GM12891 (cell line): Measurements from ENCODE around the gene SBK2. TPM values are rescaled to one million over a fixed set of nuclear protein-coding genes. Genes with fewer than 3 reads are reported as not detected.
"Not testable (repeated sequence)": the region's sequence is repeated elsewhere in the genome, so short reads cannot be mapped to it uniquely, and the experiment has no call there.

Source experiments
- DNase-seq: peaks from one replicate; pipeline ENCODE4 v3.0.0; 2011; ENCODE audit warnings: low spot score; ENCODE audit not compliant: insufficient read length
- FAIRE-seq: peaks from 2 replicates; lab custom pipeline; 2011; peaks lifted over from hg19 to GRCh38; lab: Jason Lieb, UNC
- PAX5 ChIP-seq: IDR thresholded peaks from 2 replicates; pipeline ENCODE4 v1.6.1; 2011; ENCODE audit warnings: low read length, moderate library complexity, mild to moderate bottlenecking; ENCODE audit not compliant: insufficient read depth, severe bottlenecking
- POLR2A ChIP-seq: IDR thresholded peaks from 2 replicates; pipeline ENCODE4 v1.6.1; 2011; ENCODE audit warnings: low read depth, low read length, control low read depth
- POLR2AphosphoS5 ChIP-seq: IDR thresholded peaks from 2 replicates; pipeline ENCODE4 v1.6.1; 2011; ENCODE audit warnings: low read depth, low read length, control low read depth
- POU2F2 ChIP-seq: IDR thresholded peaks from 2 replicates; pipeline ENCODE4 v1.6.1; 2011; ENCODE audit warnings: low read depth, mild to moderate bottlenecking, control low read depth, low read length, moderate library complexity
- SPI1 ChIP-seq: IDR thresholded peaks from 2 replicates; pipeline ENCODE4 v1.6.1; 2011; ENCODE audit warnings: low read depth, low read length, control low read depth
- TAF1 ChIP-seq: IDR thresholded peaks from 2 replicates; pipeline ENCODE4 v1.6.1; 2011; ENCODE audit warnings: low read depth, low read length, control low read depth
- polyA plus RNA-seq: library from polyadenylated mRNA; unstranded; fragments of >200 nt; gene quantifications from one replicate; pipeline ENCODE4 v1.2.1, GENCODE V29; 2012; ENCODE audit warnings: low read depth, missing spikeins, inconsistent platforms; ENCODE audit not compliant: missing spikeins

The SBK2 gene, protein sequence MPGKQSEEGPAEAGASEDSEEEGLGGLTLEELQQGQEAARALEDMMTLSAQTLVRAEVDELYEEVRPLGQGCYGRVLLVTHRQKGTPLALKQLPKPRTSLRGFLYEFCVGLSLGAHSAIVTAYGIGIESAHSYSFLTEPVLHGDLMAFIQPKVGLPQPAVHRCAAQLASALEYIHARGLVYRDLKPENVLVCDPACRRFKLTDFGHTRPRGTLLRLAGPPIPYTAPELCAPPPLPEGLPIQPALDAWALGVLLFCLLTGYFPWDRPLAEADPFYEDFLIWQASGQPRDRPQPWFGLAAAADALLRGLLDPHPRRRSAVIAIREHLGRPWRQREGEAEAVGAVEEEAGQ
- not detected for polyA plus RNA-seq

GRCh38 chr19:55536951-55537740, at the start of gene SBK2:
SBK2 (minus strand) TSS chr19:55537133; CDS start chr19:55536294, 839 bp downstream.
- TF ChIP-seq POLR2AphosphoS5: no peak
- TF ChIP-seq PAX5: no peak
- TF ChIP-seq POU2F2: no peak
- no peak for TF ChIP-seq POLR2A
- TF ChIP-seq SPI1: no peak
- TF ChIP-seq TAF1: no peak
- no peak for FAIRE-seq

DNA sequence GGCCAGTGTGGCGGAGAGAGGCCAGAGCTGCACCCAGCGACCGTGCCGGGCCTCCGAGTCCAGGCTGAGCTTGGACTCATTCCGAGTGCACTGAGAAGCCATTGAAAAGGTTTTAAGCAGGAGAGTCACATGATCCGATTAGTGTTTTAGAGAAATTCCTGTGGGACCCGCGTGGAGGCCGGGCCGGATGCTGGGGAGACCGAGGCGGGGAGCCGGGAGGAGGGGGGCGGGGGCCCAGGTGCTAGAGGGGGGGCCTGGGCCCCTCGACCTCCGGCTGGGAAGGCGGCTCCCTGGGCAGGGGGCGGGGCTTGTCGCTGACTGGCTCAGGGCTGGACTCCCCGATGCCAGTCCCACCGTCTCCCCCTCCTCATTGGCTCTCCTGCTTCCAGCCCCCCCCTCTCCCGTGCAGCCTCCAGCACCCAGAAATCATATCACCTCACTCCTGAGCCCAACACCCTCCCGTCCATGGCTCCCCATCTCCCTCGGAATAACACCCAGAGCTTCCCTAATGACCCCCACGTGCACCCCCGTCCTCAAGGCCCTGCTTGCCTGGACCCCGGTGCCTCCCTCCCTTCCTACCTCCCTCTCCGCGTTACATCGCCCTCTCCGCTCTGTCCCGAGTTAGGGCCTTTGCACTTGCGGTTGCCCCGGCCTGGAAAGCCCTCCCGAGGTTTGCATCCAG, 48.9 kb upstream of the SBK2 start:
- no peak for DNase-seq
- TF ChIP-seq SPI1: no peak
- FAIRE-seq: no peak

More at GRCh38 chr19:55536951-55537740, at the start of gene SBK2:
- DNase-seq: no peak

GRCh38 chr19:55584871-55585270, 47.9 kb upstream of the SBK2 start:
- no peak for DNase-seq
- TF ChIP-seq PAX5 (no peak), POU2F2 (no peak), SPI1 (no peak), POLR2AphosphoS5 (no peak), TAF1 (no peak), POLR2A (no peak)
- FAIRE-seq: no peak

- not testable (repeated sequence) for DNase-seq, FAIRE-seq
Measured at GRCh38 chr19:55583897-55584296, 47.0 kb upstream of the SBK2 start.

GRCh38 chr19:55582284-55582683, 45.4 kb upstream of the SBK2 start:
- DNase-seq, FAIRE-seq: not testable (repeated sequence)

DNA sequence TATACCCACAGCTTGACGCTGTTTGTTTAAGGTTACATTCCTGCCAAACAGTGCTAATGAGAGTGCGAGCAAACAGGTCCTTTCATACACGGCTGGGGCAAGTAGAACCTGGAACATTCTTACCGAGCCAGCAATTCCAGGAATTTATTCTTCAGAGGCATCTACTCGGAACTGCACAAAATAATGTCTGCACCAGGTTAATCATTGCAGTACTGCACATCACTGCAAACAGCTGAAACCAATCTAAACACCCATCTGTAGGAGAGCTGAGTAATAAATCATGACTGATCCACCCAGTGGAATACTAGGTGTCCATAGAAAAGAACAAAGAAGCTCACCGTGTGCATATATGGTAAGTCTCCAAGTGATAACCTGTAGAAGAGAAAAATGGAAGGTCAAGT, 44.9 kb upstream of the SBK2 start:
- FAIRE-seq (no peak), DNase-seq (no peak)
- TF ChIP-seq TAF1 (no peak), POLR2A (no peak), POU2F2 (no peak), PAX5 (no peak), SPI1 (no peak), POLR2AphosphoS5 (no peak)

DNA sequence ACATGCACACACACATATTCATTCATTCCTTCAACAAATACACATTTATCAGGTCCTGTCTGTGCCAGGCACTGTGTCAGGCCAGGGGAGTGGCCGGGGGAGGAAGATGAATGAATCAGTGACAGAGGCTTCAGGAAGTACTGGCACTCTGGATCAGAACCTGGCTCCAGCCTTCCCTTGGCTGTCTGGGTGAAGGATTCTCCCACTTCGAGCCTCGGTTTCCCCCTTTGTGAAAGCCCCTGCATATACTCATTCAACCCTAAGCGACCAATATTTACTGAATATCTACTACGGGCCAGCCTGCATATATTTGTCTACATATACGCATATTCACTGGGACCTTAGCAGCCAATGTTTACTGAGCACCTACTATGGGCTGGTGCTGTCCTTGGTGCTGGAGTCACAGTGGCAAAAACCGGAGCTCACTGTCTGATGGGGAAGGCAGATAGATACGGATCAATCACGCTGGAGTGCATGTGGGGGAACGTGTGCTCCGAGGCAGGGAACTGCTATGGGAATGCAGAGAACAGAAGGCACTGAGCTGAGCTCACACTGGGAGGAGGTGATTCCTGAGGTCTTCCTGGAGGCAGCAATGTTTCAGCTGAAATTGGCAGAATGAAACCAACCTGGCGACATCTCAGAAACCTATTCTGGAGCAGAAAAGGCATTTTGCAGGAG, 44.4 kb upstream of the SBK2 start:
- FAIRE-seq: peak; percentile 72
- TF ChIP-seq SPI1 (no peak), POU2F2 (no peak), PAX5 (no peak), TAF1 (no peak), POLR2AphosphoS5 (no peak), POLR2A (no peak)
- no peak for DNase-seq

GRCh38 chr19:55580628-55581144, 43.8 kb upstream of the SBK2 start, which contains the start of gene ZNF579:
ZNF579 (minus strand) TSS chr19:55580848; CDS start chr19:55579639, 1,209 bp downstream.
- TF ChIP-seq TAF1: no peak
- TF ChIP-seq POLR2A: 0 out of 2 replicates have a peak, but pooled peaks have one; percentile 42
- peak; percentile 43; the same call in 1 of the 2 replicates for TF ChIP-seq POU2F2
- FAIRE-seq (peak; percentile 85), DNase-seq (peak; percentile 88)

- DNase-seq: no peak
- TF ChIP-seq SPI1 (no peak), POLR2AphosphoS5 (no peak), TAF1 (no peak), PAX5 (no peak), POU2F2 (no peak), POLR2A (no peak)
- no peak for FAIRE-seq
Measured at GRCh38 chr19:55579766-55580621, 43.1 kb upstream of the SBK2 start.
